Stimulated activated CD4-positive, alpha-beta T cell treated with anti-CD3 and anti-CD28 coated beads, Interleukin-1b, Interleukin-23, amount 100 ng/mL, for 24 hours (primary cell): ENCODE results near the gene PCDHGB5.

Source experiments
- DNase-seq, 4 experiments: peaks; one replicate each; pipeline ENCODE4 v3.0.0-alpha.2; 2020; ENCODE audit warnings: low read depth in 4 of 4, low spot score in 1 of 4

The PCDHGB5 gene

GRCh38 chr5:141439411-141440141 lies 41.8 kb downstream of the PCDHGB5 start:
- no peak for DNase-seq

GRCh38 chr5:141440341-141440740 lies 42.6 kb downstream of the PCDHGB5 start:
- no peak for DNase-seq

- DNase-seq = no peak
These were observed 43.9 kb downstream of the PCDHGB5 start for GRCh38 chr5:141441571-141442170.
